HepG2 (cell line): ENCODE results near the gene HOXA7. TPM values are rescaled to one million over a fixed set of nuclear protein-coding genes. Genes with fewer than 3 reads are reported as not detected.
A peak's percentile ranks its signal among the peaks of the same experiment; 100 is the strongest.

Source experiments
- ATAC-seq: fragments of 200-7000 bp; cut with Tn5 transposase; 3 replicates; pipeline ENCODE4 v1.9.1; 2020; ENCODE audit warnings: mild to moderate bottlenecking, moderate library complexity
- BruUV-seq: library from RNA; stranded (reverse); fragments of 400-500 nt; replicated peaks from 2 replicates; lab custom pipeline; 2021; lab: Mats Ljungman, UMichigan
- CTCF ChIA-PET: fragments of 300-600 bp; formaldehyde crosslinking; extraction: SDS; loops from one replicate; lab custom pipeline; 2021; ENCODE audit warnings: low total read pairs, inconsistent platforms, low intra/inter-chr PET ratio; lab: Yijun Ruan, JAX
- POLR2A ChIA-PET: fragments of 350-600 bp; sonication (Branson Sonifier 250); formaldehyde crosslinking; loops from one replicate; lab custom pipeline; 2020; ENCODE audit warnings: antibody characterized with exemption, inconsistent platforms; lab: Yijun Ruan, JAX
- DNase-seq: peaks from one replicate; pipeline ENCODE4 v3.0.0-alpha.2; 2015; ENCODE audit warnings: low spot score
- FAIRE-seq: peaks from 3 replicates; lab custom pipeline; 2011; peaks lifted over from hg19 to GRCh38; lab: Jason Lieb, UNC
- H2AFZ ChIP-seq: one replicate; pipeline ENCODE4 v1.6.1; 2011; ENCODE audit warnings: low read length, inconsistent platforms
- H3K27ac ChIP-seq: fragments of 300-600 bp; 3 replicates; pipeline ENCODE4 v1.8.0; 2011; ENCODE audit warnings: mixed run types, mild to moderate bottlenecking, mixed read lengths, low read length, inconsistent platforms; ENCODE audit not compliant: insufficient read depth; ENCODE audit errors: extremely low read length
- H3K27me3 ChIP-seq, 2 experiments: fragments of 200-600 bp in 1 of 2; 2 replicates in 1 of 2; 3 replicates in 1 of 2; pipeline versions ENCODE4 v1.6.0 to v1.8.0; 2011; ENCODE audit warnings: low read length in 2 of 2, mild to moderate bottlenecking in 2 of 2, moderate library complexity in 2 of 2, inconsistent platforms in 1 of 2; ENCODE audit not compliant: insufficient read depth in 2 of 2, control insufficient read depth in 1 of 2
- H3K36me3 ChIP-seq, 2 experiments: fragments of 200-600 bp in 1 of 2; replicated peaks in 1 of 2; 2 replicates in 1 of 2; 3 replicates in 1 of 2; pipeline versions ENCODE4 v1.5.1 to v1.8.0; 2011; ENCODE audit warnings: low read length in 2 of 2, inconsistent platforms in 1 of 2; ENCODE audit not compliant: insufficient read depth in 2 of 2, control insufficient read depth in 1 of 2
- H3K4me1 ChIP-seq: 2 replicates; pipeline ENCODE4 v1.5.1; 2012; ENCODE audit warnings: low read length, inconsistent platforms; ENCODE audit not compliant: insufficient read depth
- H3K4me2 ChIP-seq: 2 replicates; pipeline ENCODE4 v1.6.0; 2011; ENCODE audit warnings: low read depth, low read length, inconsistent platforms
- H3K4me3 ChIP-seq, 3 experiments: fragments of 200-600 bp in 1 of 3; sonication (generic), shearing (Covaris generic) in 1 of 3; replicated peaks in 1 of 3; 2 replicates each; pipeline ENCODE4 v1.5.1; 2011 to 2016; ENCODE audit warnings: low read length in 3 of 3, inconsistent platforms in 2 of 3, low read depth in 2 of 3, mild to moderate bottlenecking in 2 of 3, control low read depth in 1 of 3, mixed read lengths in 1 of 3; ENCODE audit not compliant: insufficient read depth in 1 of 3
- H3K79me2 ChIP-seq: one replicate; pipeline ENCODE4 v1.6.1; 2011; ENCODE audit warnings: low read length, inconsistent platforms; ENCODE audit not compliant: insufficient read depth
- H3K9ac ChIP-seq: 2 replicates; pipeline ENCODE4 v1.6.0; 2011; ENCODE audit warnings: mild to moderate bottlenecking, low read depth, low read length, inconsistent platforms; ENCODE audit not compliant: insufficient read depth
- H3K9me3 ChIP-seq: 2 replicates; pipeline ENCODE4 v1.5.1; 2012; ENCODE audit warnings: mild to moderate bottlenecking, low read length
- H4K20me1 ChIP-seq: 2 replicates; pipeline ENCODE4 v1.6.0; 2011; ENCODE audit warnings: inconsistent platforms, mild to moderate bottlenecking, low read length, moderate library complexity; ENCODE audit not compliant: insufficient read depth
- ARHGAP35 ChIP-seq: sonication (generic); formaldehyde crosslinking; IDR thresholded peaks from 2 replicates; pipeline ENCODE4 v1.9.0; 2022; ENCODE audit warnings: mild to moderate bottlenecking, inconsistent platforms, moderate library complexity, missing genetic modification reagents, borderline replicate concordance
- GABPB1 ChIP-seq: IDR thresholded peaks from 2 replicates; pipeline ENCODE4 v1.6.1; 2016; ENCODE audit warnings: mild to moderate bottlenecking, missing genetic modification reagents, moderate library complexity, missing compliant biosample characterization
- MAFF ChIP-seq: IDR thresholded peaks from 2 replicates; pipeline ENCODE4 v1.6.1; 2011; ENCODE audit warnings: low read depth, low read length, improper control_type of control experiment
- MXI1 ChIP-seq: IDR thresholded peaks from 3 replicates; pipeline ENCODE4 v1.6.1; 2012; ENCODE audit warnings: low read depth, low read length, inconsistent platforms, borderline replicate concordance
- NONO ChIP-seq, 2 experiments: fragments of 450-650 bp in 1 of 2; sonication (generic) in 1 of 2; formaldehyde crosslinking in 1 of 2; IDR thresholded peaks in 1 of 2; conservative IDR thresholded peaks in 1 of 2; 2 replicates each; pipeline versions ENCODE4 v1.6.1 to v1.8.0; 2017 to 2022; ENCODE audit warnings: mild to moderate bottlenecking in 1 of 2, missing genetic modification reagents in 1 of 2, moderate library complexity in 1 of 2
- NR2F6 ChIP-seq, 2 experiments: IDR thresholded peaks; 2 replicates each; pipeline ENCODE4 v1.6.1; 2016; ENCODE audit warnings: antibody characterized with exemption in 1 of 2, mild to moderate bottlenecking in 1 of 2
- SKI ChIP-seq: fragments of 450-650 bp; IDR thresholded peaks from one replicate; pipeline ENCODE4 v1.6.1; 2018; ENCODE audit warnings: mild to moderate bottlenecking; ENCODE audit not compliant: partially characterized antibody
- SOX6 ChIP-seq, 2 experiments: fragments of 450-650 bp in 1 of 2; sonication (generic) in 1 of 2; formaldehyde crosslinking in 1 of 2; IDR thresholded peaks; 2 replicates each; pipeline versions ENCODE4 v1.4.0 to v1.6.1; 2017 to 2020; ENCODE audit warnings: antibody characterized with exemption in 1 of 2, mild to moderate bottlenecking in 1 of 2, missing genetic modification reagents in 1 of 2
- SYNCRIP ChIP-seq: fragments of 200-400 bp; formaldehyde crosslinking; IDR thresholded peaks from 2 replicates; pipeline ENCODE4 v1.6.1; 2018; ENCODE audit warnings: mild to moderate bottlenecking, low read depth, low read length; ENCODE audit not compliant: insufficient read depth
- ZFX ChIP-seq: sonication (generic); formaldehyde crosslinking; IDR thresholded peaks from 2 replicates; pipeline ENCODE4 v1.4.0; 2020; ENCODE audit warnings: mild to moderate bottlenecking, low read depth, missing genetic modification reagents, moderate library complexity
- ZNF136 ChIP-seq: sonication (generic); formaldehyde crosslinking; IDR thresholded peaks from 2 replicates; pipeline ENCODE4 v1.8.1; 2022; ENCODE audit warnings: low read depth, mild to moderate bottlenecking, moderate library complexity, missing genetic modification reagents
- WGBS: methylation state at CpG from one replicate; pipeline ENCODE4 v1.1.6; 2017; ENCODE audit warnings: low lambda C conversion rate; 5-methylcytosine and 5-hydroxymethylcytosine counted together
- in situ Hi-C: cut with HindIII; loops from 2 replicates; pipeline ENCODE4 v1.10.0; 2017; ENCODE audit warnings: low pct_unique_long_range_greater_than_20kb; ENCODE audit not compliant: extremely low pct_ligation_motif_present
- intact Hi-C: fragments of 100-400 bp; cut with micrococcal nuclease; formaldehyde crosslinking; loops from one replicate; pipeline ENCODE4 v1.10.0; 2022; ENCODE audit not compliant: unreplicated experiment
- polyA plus RNA-seq, 8 experiments: library from polyadenylated mRNA; depleted of rRNA in 3 of 8; stranded (reverse) in 7 of 8; unstranded in 1 of 8; fragments of >200 nt; fragmentation: Illumina TruSeq in 4 of 8; extraction: Trizol in 4 of 8; gene quantifications; 2 replicates each; pipeline versions ENCODE4 v1.2.1 to v1.2.3, GENCODE V29; 2011 to 2016; ENCODE audit warnings: low read depth in 4 of 8, missing spikeins in 1 of 8, mixed read lengths in 1 of 8; ENCODE audit not compliant: insufficient read depth in 1 of 8
- total RNA-seq, 5 experiments: library from RNA; depleted of rRNA; stranded (reverse); fragments of >200 nt; fragmentation: Illumina TruSeq; extraction: Trizol; gene quantifications; 2 replicates each; pipeline ENCODE4 v1.2.3, GENCODE V29; 2016; ENCODE audit warnings: low read depth in 1 of 5
- TF ChIP-seq, protein P1 (sequence below): sonication (generic); formaldehyde crosslinking; IDR thresholded peaks from 2 replicates; pipeline ENCODE4 v1.5.0; 2020; ENCODE audit warnings: mild to moderate bottlenecking, missing genetic modification reagents, borderline replicate concordance
- TF ChIP-seq, protein P2 (sequence below): sonication (generic); formaldehyde crosslinking; IDR thresholded peaks from 2 replicates; pipeline ENCODE4 v1.4.0; 2020; ENCODE audit warnings: missing genetic modification reagents

The HOXA7 gene
- total and polyA plus RNA-seq, 2 of the 13 experiments (the other 11 are each of a cell fraction or from before 2014, with no cell fraction given), result 0.05 TPM; not detected in 1

DNA sequence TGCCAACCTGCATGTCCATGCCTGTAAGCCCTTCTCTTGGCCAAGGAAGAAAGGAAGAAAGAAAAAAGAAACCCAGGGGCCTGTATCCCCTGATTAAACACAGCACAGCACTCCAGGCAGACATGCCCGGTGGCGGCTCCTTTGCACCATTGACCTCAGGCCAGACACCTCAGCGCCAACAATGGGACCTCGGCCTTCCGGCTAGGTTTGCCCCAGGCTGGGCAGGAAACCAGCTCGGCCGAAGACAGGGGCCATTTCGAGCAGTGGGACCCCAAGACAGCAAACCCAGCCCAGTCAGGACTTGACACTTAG is 14.8 kb upstream of the HOXA7 start:
- Histone ChIP-seq H3K9me3 (no peaks in the 10 kb centered on the region), H3K79me2 (no peaks in the 10 kb centered on the region), H4K20me1 (no peaks in the 10 kb centered on the region), H3K4me1 (peaks cover 18% of the 10 kb centered on the region), H3K9ac (no peak overlapping the region), H2AFZ (no peak overlapping the region), H3K27ac (no peak overlapping the region), H3K4me3 (no peak overlapping the region; a peak in 1 of 6 replicates), H3K36me3 (no peaks in the 10 kb centered on the region), H3K27me3 (peaks cover 0 to 60% of the 10 kb centered on the region in 2 experiments), H3K4me2 (peak overlapping the region; percentile 41)
- DNase-seq (peak; percentile 26), ATAC-seq (peak; percentile 69), FAIRE-seq (no peak)
- BruUV-seq, result no TSS peak
- WGBS, result 2% methylated on average over 7 of the region's 8 CpGs
- intact Hi-C loops, result no loop called here
- POLR2A ChIA-PET, result interaction anchor here (0.9 kb wide), 1 partner anchor 10 kb away, joined by 3 read pairs; no protein-coding TSS in a partner anchor
- CTCF ChIA-PET, result no interaction called here
- in situ Hi-C loops, result loop anchor here (25.0 kb wide), 1 partner anchor 1084 kb away; no protein-coding TSS in a partner anchor
- TF ChIP-seq GABPB1, result peak; percentile 36; the same call in 1 of the 2 replicates
- TF ChIP-seq SOX6 (IDR thresholded peaks at IDR 0.05), result no peak
- peak; percentile 28; the same call in 1 of the 2 replicates for TF ChIP-seq SOX6 (CRISPR knock-in tag; IDR thresholded peaks at IDR 0.05)
- TF ChIP-seq SYNCRIP, result no peak
- TF ChIP-seq, protein P1, sequence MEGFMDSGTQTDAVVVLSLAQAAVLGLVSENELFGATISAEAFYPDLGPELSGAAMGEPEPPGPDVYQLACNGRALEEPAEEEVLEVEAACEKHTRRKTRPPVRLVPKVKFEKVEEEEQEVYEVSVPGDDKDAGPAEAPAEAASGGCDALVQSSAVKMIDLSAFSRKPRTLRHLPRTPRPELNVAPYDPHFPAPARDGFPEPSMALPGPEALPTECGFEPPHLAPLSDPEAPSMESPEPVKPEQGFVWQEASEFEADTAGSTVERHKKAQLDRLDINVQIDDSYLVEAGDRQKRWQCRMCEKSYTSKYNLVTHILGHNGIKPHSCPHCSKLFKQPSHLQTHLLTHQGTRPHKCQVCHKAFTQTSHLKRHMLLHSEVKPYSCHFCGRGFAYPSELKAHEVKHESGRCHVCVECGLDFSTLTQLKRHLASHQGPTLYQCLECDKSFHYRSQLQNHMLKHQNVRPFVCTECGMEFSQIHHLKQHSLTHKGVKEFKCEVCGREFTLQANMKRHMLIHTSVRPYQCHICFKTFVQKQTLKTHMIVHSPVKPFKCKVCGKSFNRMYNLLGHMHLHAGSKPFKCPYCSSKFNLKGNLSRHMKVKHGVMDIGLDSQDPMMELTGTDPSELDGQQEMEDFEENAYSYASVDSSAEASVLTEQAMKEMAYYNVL (CRISPR knock-in tag), result 0 out of 2 replicates have a peak, but pooled peaks have one; percentile 28
- TF ChIP-seq SKI, result peak; percentile 16
- TF ChIP-seq MAFF, result no peak
- TF ChIP-seq NR2F6 (IDR thresholded peaks at IDR 0.05), result 0 out of 2 replicates have a peak, but pooled peaks have one; percentile 9
- TF ChIP-seq NR2F6 (CRISPR knock-in tag; IDR thresholded peaks at IDR 0.05), result 0 out of 2 replicates have a peak, but pooled peaks have one; percentile 8
- 0 out of 2 replicates have a peak, but pooled peaks have one; percentile 25 for TF ChIP-seq ZFX (CRISPR knock-in tag)
- TF ChIP-seq NONO (IDR thresholded peaks at IDR 0.05), result no peak
- no peak for TF ChIP-seq NONO (CRISPR knock-in tag; conservative IDR thresholded peaks at IDR 0.05)
- TF ChIP-seq ZNF136, result no peak
- no peak for TF ChIP-seq MXI1
- no peak for TF ChIP-seq ARHGAP35 (CRISPR knock-in tag)
- TF ChIP-seq, protein P2, sequence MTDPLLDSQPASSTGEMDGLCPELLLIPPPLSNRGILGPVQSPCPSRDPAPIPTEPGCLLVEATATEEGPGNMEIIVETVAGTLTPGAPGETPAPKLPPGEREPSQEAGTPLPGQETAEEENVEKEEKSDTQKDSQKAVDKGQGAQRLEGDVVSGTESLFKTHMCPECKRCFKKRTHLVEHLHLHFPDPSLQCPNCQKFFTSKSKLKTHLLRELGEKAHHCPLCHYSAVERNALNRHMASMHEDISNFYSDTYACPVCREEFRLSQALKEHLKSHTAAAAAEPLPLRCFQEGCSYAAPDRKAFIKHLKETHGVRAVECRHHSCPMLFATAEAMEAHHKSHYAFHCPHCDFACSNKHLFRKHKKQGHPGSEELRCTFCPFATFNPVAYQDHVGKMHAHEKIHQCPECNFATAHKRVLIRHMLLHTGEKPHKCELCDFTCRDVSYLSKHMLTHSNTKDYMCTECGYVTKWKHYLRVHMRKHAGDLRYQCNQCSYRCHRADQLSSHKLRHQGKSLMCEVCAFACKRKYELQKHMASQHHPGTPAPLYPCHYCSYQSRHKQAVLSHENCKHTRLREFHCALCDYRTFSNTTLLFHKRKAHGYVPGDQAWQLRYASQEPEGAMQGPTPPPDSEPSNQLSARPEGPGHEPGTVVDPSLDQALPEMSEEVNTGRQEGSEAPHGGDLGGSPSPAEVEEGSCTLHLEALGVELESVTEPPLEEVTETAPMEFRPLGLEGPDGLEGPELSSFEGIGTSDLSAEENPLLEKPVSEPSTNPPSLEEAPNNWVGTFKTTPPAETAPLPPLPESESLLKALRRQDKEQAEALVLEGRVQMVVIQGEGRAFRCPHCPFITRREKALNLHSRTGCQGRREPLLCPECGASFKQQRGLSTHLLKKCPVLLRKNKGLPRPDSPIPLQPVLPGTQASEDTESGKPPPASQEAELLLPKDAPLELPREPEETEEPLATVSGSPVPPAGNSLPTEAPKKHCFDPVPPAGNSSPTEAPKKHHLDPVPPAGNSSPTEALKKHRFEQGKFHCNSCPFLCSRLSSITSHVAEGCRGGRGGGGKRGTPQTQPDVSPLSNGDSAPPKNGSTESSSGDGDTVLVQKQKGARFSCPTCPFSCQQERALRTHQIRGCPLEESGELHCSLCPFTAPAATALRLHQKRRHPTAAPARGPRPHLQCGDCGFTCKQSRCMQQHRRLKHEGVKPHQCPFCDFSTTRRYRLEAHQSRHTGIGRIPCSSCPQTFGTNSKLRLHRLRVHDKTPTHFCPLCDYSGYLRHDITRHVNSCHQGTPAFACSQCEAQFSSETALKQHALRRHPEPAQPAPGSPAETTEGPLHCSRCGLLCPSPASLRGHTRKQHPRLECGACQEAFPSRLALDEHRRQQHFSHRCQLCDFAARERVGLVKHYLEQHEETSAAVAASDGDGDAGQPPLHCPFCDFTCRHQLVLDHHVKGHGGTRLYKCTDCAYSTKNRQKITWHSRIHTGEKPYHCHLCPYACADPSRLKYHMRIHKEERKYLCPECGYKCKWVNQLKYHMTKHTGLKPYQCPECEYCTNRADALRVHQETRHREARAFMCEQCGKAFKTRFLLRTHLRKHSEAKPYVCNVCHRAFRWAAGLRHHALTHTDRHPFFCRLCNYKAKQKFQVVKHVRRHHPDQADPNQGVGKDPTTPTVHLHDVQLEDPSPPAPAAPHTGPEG, result no peak
